H1 (cell line): Measurements from ENCODE around the gene PPP1R1A. TPM values are rescaled to one million over a fixed set of nuclear protein-coding genes. Genes with fewer than 3 reads are reported as not detected.

Source experiments
- CTBP2 ChIP-seq: IDR thresholded peaks from 2 replicates; pipeline ENCODE4 v1.7.0; 2011; ENCODE audit warnings: borderline replicate concordance, mild to moderate bottlenecking, moderate library complexity, mixed read lengths, low read length; ENCODE audit not compliant: insufficient read depth, insufficient read length
- SIRT6 ChIP-seq: IDR thresholded peaks from one replicate; pipeline ENCODE4 v1.7.1; 2012; ENCODE audit warnings: low read length, inconsistent platforms
- polyA plus RNA-seq, 7 experiments: library from polyadenylated mRNA; depleted of rRNA in 3 of 7; stranded (reverse) in 5 of 7; unstranded in 2 of 7; fragments of >200 nt in 5 of 7; fragments of 200-250 nt in 2 of 7; gene quantifications; 1 replicate in 5 of 7; 2 replicates in 1 of 7; 4 replicates in 1 of 7; pipeline versions ENCODE4 v1.2.1 to v1.2.3, GENCODE V29; 2011 to 2013; ENCODE audit warnings: missing spikeins in 2 of 7, mixed read lengths in 2 of 7
- total RNA-seq: library from RNA; stranded (reverse); fragmentation: NEBNext Ultra II Directional; extraction: Animal tissue kit (Norgen Biotek cat#: 25700); gene quantifications from 2 replicates; pipeline ENCODE4 v1.2.1, GENCODE V29; 2021

PPP1R1A gene
- total and polyA plus RNA-seq, 2 of the 8 experiments (the other 6 are each of a cell fraction or from before 2014, with no cell fraction given), result 5.8 to 13.1 TPM

DNA sequence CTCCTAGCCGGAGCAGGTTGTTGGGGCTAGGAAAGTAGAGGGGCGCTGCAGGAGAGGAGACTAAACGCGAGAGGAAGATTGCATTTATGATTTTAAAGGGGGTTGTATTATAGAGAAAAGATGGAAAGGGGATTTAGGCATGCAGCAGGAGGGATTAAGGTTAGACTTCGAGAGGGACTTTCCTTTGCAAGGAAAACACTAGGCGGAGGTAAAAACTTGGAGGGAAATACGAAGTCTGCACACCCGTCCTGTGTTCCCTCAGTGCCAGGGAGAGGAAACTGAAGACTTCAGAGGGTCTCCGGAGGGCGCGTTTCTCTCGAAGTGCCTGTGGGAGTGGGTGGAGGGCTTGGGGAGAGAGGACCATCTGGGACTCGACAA is 420 bp upstream of the PPP1R1A start (continued):
- TF ChIP-seq CTBP2 (no peak), SIRT6 (no peak)
